Measurements from ENCODE around the gene CHST11. TPM values are rescaled to one million over a fixed set of nuclear protein-coding genes. Genes with fewer than 3 reads are reported as not detected.

The CHST11 gene
- total RNA-seq, 1 donor from 2014 or later, result 15.5 TPM

- Mint-ChIP-seq H3K36me3 (peaks cover 5% of the 10 kb centered on the region), H3K27me3 (no peaks in the 10 kb centered on the region), H3K4me1 (ENCODE audit: unreplicated experiment) (peaks cover 22% of the 10 kb centered on the region), H3K27ac (no peak overlapping the region), H3K9me3 (no peaks in the 10 kb centered on the region), H3K4me3 (no peak overlapping the region)
- DNase-seq (ENCODE audit: extremely low spot score, unreplicated experiment), result no peak
- no peak for TF ChIP-seq CTCF (conservative IDR thresholded peaks at IDR 0.05)
These were observed 243.6 kb downstream of the CHST11 start for GRCh38 chr12:104700324-104700723.

- H3K36me3 Mint-ChIP-seq, result peaks cover 5% of the 10 kb centered on the region
- peaks cover 14% of the 10 kb centered on the region for H3K4me1 Mint-ChIP-seq (ENCODE audit: unreplicated experiment)
- H3K9me3 Mint-ChIP-seq, result no peaks in the 10 kb centered on the region
- no peak overlapping the region for H3K4me3 Mint-ChIP-seq
- DNase-seq (ENCODE audit: extremely low spot score, unreplicated experiment), result no peak
- no peak overlapping the region for H3K27ac Mint-ChIP-seq
- no peaks in the 10 kb centered on the region for H3K27me3 Mint-ChIP-seq
- no peak for TF ChIP-seq CTCF (conservative IDR thresholded peaks at IDR 0.05)
These were observed 244.6 kb downstream of the CHST11 start for GRCh38 chr12:104701301-104701700.

GRCh38 chr12:104701756-104702155 is 245.0 kb downstream of the CHST11 start:
- Mint-ChIP-seq H3K4me3 (no peak overlapping the region), H3K36me3 (peaks cover 5% of the 10 kb centered on the region), H3K27me3 (no peaks in the 10 kb centered on the region), H3K9me3 (no peaks in the 10 kb centered on the region), H3K4me1 (ENCODE audit: unreplicated experiment) (peaks cover 14% of the 10 kb centered on the region), H3K27ac (no peak overlapping the region)
- DNase-seq (ENCODE audit: extremely low spot score, unreplicated experiment), result no peak
- no peak for TF ChIP-seq CTCF (conservative IDR thresholded peaks at IDR 0.05)

- no peak for DNase-seq (ENCODE audit: extremely low spot score, unreplicated experiment)
- no peak for TF ChIP-seq CTCF (conservative IDR thresholded peaks at IDR 0.05)
- Mint-ChIP-seq H3K9me3 (no peaks in the 10 kb centered on the region), H3K4me1 (ENCODE audit: unreplicated experiment) (peaks cover 18% of the 10 kb centered on the region), H3K27me3 (no peaks in the 10 kb centered on the region), H3K4me3 (no peak overlapping the region), H3K27ac (no peak overlapping the region), H3K36me3 (peaks cover 5% of the 10 kb centered on the region)
These were observed 245.9 kb downstream of the CHST11 start for GRCh38 chr12:104702565-104703139.

- Mint-ChIP-seq H3K36me3 (peaks cover 1% of the 10 kb centered on the region), H3K27me3 (no peaks in the 10 kb centered on the region), H3K9me3 (no peaks in the 10 kb centered on the region), H3K4me1 (ENCODE audit: unreplicated experiment) (peaks cover 15% of the 10 kb centered on the region), H3K27ac (no peak overlapping the region), H3K4me3 (no peak overlapping the region)
- DNase-seq (ENCODE audit: extremely low spot score, unreplicated experiment), result no peak
- TF ChIP-seq CTCF (conservative IDR thresholded peaks at IDR 0.05), result no peak
These were observed 246.6 kb downstream of the CHST11 start for GRCh38 chr12:104703372-104703771.
